ENCODE data around the gene CATSPERD.

Gene CATSPERD

DNA sequence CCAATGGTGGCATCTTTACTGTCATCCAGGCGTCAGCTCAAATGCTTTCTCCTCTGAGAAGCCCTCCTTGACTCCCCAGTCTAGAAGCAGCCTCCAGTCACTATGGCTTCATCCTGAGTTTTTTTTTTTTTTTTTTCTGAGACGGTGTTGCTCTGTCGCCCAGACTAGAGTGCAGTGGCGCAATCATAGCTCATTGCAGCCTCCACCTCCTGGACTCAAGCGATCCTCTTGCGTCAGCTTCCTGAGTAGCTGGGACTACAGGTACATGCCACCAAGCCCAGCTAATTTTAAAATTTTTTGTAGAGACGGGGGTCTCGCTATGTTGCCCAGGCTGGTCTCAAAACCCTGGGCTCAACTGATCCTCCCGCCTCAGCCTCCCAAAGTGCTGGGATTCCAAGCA is 88.6 kb downstream of the CATSPERD start:
- DNase-seq: no peak

DNA sequence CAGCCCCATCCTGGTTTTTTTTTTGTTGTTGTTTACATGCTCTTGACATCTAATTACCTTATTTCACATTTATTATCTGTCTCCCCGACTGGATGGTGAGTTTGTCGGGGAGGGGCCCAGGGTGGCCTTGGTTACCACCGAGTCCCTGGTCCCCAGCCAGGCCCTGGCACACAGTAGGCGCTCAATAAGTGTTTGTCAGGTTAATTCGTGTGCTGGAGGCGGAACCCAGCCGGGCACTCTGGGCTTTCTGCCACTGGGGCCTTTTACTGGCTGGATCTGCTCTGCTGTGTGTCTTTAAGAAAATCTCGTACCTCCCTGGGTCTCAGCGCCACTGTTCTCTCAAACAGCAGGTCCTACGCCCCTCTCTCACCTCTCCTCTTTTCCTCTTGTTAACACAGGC is 89.0 kb downstream of the CATSPERD start:
- no peak for DNase-seq

DNA sequence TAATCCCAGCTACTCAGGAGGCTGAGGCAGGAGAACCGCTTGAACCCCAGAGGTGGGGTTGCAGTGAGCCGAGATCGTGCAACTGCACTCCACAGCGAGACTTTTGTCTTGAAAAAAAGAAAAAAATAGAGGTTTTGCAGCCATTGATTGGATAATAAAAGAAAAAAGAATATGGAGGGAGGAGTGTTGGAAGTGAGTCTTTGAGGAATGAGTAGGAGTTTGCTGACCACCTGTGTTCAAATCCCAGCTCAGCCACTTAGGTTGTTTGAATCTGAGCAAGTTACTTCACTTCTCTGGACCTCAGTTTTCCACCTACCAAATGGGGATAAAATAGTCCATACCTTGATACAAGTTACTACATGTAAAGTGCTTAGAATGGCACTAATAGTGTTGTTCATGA is 90.7 kb downstream of the CATSPERD start:
- DNase-seq: no peak

DNA sequence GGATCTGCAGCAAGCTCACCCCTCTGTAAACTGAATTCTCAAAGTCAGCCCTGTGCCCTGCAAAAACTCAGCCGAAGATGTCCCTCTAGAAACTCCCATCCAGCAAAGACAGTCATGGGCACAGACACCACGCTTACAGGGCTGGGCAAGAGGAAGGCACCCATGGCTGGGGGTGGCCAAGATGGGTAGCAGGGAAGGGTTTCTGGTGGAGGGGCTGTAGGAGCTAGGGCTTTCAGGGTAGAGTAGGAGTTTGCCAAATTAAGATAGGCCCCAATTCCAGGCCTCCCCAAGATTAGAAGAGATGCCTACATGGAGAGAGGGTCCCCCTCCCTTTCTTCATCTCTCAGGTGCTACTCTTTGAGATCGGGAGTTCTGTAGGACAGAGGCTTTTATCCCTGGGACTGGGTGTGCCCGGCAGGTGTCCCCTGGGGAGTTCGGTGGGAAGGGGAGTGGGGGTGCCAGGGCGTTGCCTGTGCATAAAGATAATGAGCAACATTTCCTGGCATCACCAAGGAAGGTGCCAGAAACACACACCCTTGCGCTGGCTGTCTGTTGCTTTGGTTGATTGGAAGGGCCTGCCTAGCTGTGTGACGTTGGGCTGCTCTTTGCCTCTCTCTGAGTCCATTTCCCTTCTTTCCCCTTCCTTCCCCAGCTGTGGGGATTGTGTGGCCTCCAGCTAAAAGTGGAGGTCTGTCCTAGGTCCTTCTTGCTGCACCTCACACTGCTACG is 93.8 kb downstream of the CATSPERD start:
- DNase-seq: no peak

DNA sequence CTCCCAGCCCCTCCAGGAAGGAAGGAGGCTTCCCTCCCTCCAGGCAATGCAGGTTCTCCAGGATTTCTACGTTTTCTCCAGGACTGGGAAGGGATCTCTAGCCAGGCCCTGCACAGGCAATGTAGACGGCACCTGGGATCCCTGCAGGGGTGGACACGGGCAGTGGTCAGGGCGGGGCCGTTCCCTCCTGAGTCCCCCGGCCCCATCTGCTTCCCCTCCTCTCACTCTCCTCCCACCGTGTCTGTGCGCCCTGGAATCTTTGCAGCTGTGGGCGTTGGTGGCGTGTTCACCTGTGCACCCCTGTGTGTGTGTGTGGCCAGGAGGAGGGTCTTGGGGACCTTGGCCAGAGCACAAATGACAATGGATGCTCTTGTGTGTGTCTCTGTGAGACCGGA is 94.4 kb downstream of the CATSPERD start:
- no peak for DNase-seq

DNA sequence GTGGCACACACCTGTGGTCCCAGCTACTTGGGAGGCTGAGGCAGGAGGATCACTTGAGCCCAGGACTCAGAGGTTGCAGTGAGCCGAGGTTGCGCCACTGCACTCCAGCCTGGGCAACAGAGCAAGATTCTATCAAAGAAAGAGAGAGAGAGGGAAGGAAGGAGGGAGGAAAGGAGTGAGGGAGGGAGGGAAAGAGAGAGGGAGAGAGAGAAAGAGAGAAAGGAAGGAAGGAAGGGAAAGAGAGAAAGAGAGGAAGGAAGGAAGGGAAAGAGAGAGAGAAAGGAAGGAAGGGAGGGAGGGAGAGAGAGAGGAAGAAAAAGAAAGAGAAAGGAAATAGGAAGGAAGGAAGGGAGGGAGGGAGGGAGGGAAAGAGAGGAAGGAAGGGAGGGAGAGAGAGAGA is 96.8 kb downstream of the CATSPERD start:
- DNase-seq: no peak

DNA sequence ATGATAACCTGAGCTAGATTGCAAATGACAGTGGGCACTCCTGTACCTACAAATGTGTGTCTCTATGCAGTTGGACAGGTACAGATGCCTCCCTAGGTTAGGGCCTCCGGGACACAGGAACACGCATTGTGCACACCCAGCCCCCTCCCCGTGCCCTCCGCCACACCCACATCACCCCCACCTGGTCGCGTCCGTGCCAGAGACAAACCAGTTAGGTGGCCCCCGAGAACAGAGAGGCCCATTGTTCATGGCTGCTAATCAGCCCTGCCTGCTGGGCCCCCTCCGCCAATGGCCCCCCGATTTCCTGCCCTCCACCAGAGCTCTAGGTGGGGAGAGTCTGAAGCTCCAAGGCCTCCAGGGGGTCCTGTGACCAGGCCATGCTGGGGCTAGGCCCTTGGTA is 98.2 kb downstream of the CATSPERD start:
- DNase-seq: no peak

DNA sequence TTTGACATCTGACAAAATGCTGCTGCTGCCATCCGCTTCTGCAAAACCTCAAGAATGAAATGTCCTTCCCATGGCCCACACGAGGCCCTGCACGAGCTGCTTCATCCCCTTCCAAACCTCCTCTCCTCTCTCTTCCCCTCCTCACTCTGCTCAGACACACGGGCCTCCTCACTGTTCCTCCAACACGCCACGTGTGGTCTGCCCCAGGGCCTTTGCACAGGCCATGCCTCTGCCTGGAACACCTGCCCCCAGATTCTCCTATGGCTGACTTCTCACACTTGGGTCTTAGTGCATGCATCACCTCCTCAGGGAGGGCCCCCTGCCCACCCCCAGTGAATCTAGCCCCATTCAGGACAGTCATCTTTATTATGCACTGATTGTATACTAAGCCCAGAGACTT is 100.3 kb downstream of the CATSPERD start:
- no peak for DNase-seq

DNA sequence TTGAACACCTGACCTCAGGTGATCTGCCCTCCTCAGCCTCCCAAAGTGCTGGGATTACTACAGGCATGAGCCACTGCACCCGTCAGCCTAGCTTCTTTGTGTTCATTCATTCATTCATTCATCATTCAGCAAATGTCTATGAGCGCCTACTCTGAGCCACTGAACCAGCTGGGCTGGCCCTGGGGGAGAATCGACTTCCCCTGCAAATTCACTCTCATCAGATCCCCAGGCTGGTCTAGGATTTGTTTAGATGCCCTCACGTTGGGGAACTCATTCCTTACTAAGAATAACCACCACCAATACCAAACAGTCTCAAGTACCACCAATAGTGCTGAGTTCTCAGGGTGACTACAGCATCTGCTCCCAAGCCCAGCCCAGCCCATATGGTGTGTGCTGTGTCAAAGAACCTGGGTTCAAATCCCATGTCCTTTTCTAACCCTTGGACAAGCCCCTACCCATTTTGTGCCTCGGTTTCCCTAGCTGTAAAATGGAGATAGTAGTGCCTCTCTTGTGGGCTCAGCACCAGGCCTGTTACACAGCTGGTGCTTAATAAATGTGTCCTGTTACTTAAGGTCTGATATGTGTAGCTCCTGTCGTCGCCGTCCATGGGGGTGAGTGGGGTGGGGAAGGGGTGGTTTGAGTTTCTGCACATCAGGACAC is 101.2 kb downstream of the CATSPERD start:
- DNase-seq: no peak

DNA sequence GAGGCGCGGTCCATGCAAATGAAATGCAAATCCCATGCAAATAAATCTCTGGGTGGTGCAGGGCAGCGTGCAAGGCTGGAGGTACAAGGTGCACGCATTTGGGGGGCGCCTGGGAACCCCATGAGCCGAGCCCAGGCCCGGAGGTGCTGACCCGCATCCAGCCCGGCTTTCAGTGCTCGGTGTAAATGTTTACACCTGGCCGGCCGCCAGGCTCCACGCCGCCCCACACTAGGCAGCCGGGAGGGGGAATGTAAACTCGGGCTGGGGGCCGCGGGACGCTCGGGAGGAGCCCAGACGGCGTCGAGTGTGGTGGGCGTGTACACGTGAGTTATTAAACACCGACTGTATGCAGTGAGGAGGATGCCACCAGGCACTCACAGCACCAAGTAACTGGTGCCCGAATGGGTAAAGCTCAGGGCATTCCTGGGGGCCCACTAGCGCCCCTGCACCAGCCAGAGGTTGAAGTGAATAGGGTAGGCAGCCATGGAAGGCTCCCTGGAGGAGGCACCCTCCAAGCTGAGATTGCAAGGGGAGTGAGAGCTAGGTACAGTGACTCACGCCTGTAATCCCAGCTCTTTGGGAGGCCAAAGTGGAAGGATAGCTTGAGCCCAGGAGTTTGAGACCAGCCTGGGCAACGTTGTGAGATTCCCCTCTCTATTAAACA is 101.9 kb downstream of the CATSPERD start:
- no peak for DNase-seq

DNA sequence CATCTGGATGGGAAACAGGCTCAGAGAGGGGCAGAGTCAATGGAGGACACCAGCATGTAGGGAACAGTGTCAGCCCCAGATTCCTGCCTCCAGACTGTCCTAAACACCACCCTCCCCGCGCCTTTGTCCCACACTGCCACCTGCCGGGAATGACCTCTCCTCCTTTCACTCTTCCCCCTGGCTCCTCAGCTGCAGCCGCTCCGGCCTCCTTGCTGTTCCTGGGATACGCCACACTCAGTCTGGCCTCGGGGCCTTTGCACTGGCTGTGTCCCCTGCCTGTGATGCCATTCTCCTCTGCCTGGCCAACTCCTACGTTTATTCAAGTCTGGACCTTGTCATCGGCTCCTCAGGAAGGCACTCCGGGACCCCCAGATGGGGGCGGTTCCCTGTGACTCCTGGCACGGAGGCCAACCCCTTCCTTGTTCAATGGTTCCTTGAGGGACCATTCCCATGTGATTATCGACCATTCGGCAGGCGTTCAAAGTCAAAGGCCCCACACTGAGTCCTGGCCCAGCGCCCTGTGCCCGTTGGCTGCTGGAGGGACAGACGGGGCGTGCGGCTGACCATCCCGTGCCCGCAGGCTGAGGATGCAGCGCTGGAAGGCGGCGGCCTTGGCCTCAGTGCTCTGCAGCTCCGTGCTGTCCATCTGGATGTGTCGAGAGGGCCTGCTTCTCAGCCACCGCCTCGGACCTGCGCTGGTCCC is 103.3 kb downstream of the CATSPERD start:
- no peak for DNase-seq

DNA sequence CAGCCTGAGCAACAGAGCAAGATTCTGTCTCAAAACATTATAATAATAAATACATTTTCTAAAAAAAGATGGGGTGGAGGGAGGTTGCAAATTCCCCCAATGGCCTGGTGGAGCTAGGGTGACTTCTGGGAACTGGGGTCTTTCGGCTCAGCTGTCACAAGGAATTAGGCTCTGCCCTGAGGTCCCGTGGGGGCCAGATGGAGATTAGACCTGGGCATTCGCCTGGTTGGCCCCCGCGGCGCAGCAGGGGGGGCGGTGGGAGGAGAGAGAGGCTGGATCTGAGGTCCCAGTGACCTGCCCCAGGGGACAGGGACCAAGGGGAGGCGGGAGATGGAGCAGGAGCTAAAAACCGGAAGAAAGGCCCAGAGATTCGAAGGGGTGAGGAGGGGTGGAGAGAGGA is 104.3 kb downstream of the CATSPERD start:
- DNase-seq: no peak

DNA sequence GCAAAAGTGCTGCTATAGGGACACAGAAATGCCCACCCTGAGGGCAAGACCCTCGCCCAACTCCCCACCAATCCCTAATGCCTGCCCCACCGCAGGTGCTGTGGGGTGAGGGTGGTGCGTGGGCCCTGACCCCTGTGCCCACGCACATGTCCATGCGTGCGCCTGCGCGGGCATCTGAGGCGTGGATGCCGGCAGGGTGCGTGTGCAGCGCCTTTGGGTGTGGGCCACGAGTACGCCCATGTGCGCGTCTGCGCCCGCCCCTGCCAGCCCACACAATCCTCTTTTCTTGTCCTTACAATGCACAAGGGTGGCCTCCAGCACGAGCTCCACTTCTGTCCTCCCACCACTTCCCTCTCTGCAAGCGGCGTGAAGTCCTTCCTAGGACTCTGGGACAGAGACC is 104.7 kb downstream of the CATSPERD start:
- DNase-seq: no peak

DNA sequence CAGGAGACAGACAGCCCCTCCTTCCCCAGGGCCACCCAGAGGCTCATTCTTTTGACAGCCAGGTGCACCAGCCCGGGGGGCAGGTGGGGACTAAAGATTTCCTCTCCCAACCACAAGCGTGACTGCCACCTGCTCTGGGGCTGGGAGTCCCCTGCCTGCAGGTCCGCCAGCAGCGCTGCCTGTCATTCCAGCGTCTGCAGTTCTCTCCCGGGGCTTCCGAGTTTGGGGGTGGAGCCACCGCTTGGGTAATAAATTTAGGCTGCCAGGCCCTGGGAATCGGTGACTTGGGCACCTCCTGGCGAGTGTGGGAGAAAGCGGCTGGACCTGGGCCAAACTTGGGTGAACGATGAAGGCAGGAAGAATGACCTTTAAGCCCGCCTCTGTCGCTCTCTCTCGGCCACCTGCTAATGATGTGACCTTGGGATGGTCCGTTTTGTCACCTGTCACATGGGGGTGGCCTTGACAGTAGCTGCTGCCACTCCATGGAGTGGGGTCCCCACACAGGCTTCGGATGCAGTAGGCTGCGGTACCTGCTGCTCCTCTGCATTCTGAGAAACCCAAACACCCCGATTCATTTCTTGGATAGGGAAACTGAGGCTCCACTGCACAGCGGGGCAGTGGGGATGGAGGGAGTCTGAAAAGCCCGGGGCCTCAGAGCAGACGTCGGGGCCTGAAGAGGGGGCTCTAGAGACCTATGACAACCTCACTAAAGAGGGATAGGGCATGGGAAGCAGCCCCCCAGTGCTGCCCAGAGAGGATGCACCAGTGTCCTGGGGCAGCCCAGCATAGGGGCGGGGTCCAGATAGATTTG is 106.3 kb downstream of the CATSPERD start:
- peak; percentile 39 for DNase-seq

DNA sequence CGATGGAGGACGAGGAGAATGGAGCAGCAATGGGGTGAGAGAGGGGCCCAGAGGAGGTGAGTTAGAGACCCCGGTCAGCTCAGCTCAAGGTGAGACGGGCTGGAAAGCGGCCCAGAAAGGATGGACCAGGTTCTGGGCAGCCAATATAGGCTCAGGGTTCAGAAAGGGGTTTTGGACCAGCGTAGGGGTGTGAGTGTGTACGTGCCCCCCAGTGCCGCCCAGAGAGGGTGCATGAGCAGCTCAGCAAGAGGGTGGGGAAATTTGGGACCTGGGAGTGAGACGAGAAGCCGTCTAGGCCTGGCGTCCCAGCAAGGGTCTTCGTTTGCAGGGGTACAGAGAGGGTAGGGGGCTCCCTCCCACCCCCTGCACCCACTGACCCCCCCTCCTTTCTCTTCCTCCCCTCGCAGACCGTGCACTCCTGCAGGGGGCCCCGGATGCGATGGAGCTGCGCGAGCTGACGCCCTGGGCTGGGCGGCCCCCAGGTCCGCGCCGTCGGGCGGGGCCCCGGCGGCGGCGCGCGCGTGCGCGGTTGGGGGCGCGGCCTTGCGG is 107.0 kb downstream of the CATSPERD start:
- DNase-seq: no peak

DNA sequence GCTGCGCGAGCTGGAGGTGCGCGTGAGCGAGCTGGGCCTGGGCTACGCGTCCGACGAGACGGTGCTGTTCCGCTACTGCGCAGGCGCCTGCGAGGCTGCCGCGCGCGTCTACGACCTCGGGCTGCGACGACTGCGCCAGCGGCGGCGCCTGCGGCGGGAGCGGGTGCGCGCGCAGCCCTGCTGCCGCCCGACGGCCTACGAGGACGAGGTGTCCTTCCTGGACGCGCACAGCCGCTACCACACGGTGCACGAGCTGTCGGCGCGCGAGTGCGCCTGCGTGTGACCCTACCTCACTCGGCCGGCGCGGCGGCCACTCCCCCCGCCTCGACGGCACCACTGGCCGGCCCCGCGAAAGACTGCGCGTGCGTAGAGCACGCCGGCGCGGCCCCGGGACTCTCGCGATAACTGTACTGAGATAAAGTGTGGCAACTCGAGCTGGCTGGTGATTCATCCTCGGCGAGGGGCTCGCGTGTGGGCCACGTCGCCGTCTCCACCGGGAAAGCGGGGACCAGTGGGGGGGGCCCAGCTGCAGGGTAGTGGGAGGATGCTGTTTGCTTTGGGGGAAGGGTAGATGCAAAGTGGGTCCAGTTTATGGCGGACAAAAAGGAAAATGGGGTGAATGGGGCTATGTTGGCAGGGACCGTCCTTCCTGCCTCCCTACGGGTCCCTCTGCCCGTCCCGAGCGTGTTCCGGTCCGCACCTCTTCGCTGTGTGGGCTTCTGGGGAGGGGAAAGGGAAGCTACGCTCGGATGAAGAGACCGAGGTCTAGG is 107.6 kb downstream of the CATSPERD start:
- DNase-seq: peak; percentile 93

Measured in inflammatory macrophage treated with lipopolysaccharide for 4 hours (primary cell).